Right ventricle myocardium inferior (tissue), 1 donor: Measurements from ENCODE around the gene MAPK8. TPM values are rescaled to one million over a fixed set of nuclear protein-coding genes. Genes with fewer than 3 reads are reported as not detected.

ENCODE experiments used
- ATAC-seq: fragments of 200-7000 bp; cut with Tn5 transposase; one replicate; pipeline ENCODE4 v1.9.1; 2020; ENCODE audit warnings: mild to moderate bottlenecking, moderate library complexity
- DNase-seq: peaks from one replicate; pipeline ENCODE4 v3.0.0; 2021; ENCODE audit errors: missing footprints
- intact Hi-C: fragments of 100-400 bp; cut with DNase I; formaldehyde crosslinking; loops from one replicate; pipeline ENCODE4 v1.11.0; 2022
- total RNA-seq: library from RNA; stranded (reverse); fragmentation: NEBNext Ultra II Directional; extraction: Animal tissue kit (Norgen Biotek cat#: 25700); gene quantifications from one replicate; pipeline ENCODE4 v1.2.1, GENCODE V29; 2021
- donor health status: DM: no; HTN: yes; CAD: no; lungs with severe emphysema.

The MAPK8 gene
- total RNA-seq, 1 donor from 2014 or later: 29.5 TPM

DNA sequence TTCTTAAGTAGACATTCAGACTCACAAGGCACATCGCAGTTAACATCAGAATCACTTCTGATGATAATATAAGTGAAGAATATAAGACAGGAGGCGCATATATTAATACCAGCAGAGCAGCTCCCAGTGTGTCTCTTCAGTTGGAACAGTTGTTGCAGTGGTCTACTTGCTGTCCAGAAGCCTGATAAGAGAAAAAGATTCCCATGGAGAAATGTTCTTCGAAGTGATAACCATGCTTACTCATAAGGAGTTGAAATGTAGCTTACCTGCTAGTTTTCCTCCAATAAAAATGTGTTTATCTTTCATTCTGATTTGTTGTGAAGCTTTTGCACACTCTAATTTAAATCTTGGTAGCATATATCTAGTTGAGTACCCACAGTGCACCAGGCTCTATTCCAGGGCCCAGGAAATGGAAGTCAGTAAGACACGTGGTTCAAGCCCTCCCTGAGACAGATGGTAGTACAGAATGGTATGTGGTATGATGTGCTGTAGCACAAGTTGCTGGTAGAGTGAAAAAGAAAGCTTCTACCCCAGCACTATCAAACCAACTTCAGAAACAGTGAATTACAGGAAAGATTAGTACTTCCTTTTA is 124.0 kb downstream of the MAPK8 start:
- DNase-seq: no peak
- ATAC-seq: no peak
- intact Hi-C loops: no loop called here

DNA sequence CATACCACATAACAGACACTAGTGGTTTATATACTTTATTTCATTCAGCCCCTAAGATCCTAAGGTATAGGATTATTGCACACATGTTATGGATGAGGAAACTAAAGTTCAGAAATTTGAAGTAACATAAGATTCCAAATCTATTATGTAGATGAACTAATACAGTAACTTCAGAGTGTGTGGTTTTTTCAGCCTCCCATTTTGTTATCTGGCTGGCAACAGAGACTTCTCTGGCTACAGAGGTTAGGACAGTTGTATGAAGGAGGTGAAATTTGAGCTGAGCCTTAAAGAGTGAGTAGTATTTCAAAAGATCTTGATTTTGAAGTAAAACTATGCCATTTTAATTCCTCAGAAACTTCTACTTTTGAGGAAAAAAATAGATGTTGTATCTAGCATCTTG is 125.4 kb downstream of the MAPK8 start:
- ATAC-seq: no peak
- DNase-seq: no peak
- intact Hi-C loops: no loop called here

DNA sequence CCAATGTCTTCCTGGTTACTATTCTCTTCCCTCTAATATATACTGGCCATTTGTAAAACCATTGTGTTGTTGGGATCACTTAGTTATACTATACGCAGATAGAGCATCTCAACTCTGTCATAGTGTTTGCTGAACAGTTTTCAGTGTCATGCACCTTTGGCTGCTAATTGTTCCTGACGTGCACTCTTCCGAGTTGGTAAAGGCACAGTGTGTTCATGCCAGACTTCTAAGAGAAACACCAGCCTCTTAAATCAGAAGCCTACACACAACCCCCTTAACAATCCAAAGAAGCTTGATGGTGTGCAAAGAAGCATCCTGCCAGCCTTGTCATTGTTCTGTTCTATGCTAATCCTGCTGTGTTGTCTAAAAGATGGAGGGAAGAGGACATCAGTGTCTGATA is 131.1 kb downstream of the MAPK8 start:
- DNase-seq (no peak), ATAC-seq (no peak)
- intact Hi-C loops: no loop called here

DNA sequence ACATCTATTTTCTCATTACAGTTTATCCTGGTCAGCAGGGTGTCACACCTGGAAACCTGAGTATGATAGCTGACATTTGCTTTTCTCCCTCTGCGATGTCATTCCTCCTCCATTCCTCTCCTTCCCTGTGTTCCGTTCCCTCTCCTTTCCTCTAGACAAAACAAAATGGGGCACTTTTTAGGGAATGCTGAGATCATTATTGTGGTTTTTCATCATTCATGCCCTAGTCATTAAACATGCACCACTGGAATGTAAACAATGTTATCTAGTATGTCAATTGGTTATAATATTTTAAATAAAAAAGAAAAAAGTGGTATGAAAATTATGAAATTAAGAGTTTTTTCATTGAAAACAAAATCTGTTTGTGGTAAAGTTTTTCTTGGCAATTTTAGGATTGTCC is 132.6 kb downstream of the MAPK8 start:
- intact Hi-C loops: no loop called here
- DNase-seq (no peak), ATAC-seq (no peak)

DNA sequence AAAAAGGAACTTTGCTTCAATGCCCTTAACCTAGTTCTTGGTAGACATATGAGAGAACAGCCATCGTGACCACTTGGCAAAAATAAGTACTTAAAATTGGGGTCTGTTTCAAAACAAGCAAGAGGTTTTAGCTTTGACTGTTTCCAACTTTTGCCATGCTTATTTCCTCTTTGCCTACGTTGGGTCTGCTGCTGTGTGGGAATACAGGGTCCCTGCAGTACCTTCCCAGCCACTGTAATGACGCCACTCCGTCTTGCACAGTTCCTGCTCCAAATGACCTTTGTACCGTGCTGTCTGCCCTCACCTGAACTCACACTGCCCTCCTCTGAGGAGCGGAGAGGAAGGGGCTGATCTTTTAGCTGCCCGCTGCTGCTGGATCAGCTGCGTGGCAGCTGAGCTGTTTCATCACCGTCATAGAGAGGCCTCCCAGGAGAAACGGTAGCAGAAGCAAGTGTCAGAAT is 133.1 kb downstream of the MAPK8 start:
- no peak for DNase-seq
- ATAC-seq: peak; percentile 31

DNA sequence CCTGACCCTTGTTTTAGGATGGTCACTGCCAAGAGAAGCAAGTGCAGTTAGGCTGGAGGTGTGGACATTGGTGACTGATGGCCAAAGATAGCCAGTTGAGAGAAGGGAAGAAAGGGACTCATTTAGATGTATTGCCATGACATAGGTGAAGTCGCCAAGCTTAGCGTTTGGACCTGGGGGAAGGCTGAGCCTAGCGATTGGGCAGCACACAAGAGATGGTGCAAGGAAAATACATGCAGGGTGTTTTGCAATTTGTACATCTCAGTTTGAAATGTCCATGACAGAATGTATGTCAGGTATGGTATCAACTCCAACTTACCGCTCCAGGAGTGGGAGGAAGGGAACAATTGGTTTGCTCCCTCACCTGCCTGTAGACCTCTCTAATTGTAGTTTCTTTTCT is 134.3 kb downstream of the MAPK8 start:
- no peak for DNase-seq
- no peak for ATAC-seq
- intact Hi-C loops: no loop called here

More for the DNA sequence above, 133.1 kb downstream of the MAPK8 start:
- intact Hi-C loops: no loop called here

DNA sequence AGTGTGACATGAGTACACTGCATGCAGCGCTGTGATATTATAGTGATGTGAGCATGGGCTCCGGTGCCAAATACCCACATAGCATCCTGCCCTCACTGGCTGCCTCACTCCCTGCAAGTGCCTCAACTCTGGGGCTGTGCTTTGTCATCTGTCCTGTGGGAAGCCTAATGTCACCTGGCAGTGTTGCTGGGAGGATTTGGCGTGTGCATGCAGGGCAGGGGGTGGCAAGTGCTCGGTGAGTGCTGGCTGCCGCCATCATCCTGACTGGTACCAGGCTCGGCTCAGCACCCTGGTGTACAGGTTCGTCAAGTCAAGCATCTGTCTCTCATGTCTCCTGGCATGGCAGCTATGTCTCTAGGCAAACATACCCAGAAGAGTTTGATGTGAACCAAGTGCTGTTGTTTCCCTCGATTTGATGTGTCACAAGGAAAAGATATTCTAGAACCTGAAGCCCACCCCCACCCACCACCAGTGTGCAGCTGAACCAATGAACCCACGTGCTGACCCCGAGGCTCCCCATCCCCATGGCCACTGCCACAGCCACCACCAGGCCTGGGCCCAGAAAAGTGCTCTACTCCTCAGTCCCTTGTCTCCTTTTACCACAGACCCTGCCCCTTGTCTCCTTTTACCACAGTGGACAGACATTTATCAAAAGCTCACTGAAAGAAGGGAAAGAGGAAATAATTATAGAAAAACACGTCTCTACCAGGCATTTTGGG is 135.8 kb downstream of the MAPK8 start:
- intact Hi-C loops: no loop called here
- DNase-seq (no peak), ATAC-seq (no peak)

DNA sequence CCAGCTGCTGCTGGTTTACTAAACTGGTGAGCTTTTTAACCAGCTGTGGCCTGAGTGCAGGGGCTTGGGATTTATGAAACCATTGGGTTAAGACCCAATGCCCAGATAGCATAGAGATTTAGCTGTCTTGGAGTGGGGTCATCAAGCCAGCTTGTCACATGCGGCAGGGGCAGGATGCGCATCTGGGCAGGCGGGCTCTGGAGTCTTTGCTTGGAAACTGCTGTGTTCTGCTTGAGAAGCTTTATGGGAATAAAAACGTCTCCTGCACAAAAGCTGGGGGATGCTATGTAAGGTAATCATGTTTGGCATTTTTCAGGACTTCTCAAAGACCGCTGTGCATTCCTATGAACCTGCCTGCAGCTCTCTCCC is 136.3 kb downstream of the MAPK8 start:
- ATAC-seq (no peak), DNase-seq (peak; percentile 31)
- intact Hi-C loops: no loop called here

DNA sequence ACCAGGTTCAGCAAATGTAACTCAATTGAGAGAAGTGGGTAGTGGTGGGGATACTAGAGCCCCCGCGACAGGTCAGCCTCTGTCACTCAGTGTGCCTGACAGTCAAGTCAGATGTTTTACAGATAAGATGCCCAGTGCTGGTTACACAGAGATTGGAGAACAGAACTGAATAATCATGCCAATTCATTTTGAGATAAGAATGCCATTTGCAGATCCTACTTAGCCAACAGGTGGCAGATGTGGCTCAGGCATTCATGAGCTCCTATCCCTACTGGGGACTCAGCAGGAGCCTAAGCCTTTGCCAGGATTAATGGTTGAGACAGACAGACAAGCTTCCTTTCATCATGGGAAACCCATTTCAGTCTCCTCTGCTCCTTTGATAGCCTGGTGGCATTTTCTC is 137.8 kb downstream of the MAPK8 start:
- intact Hi-C loops: no loop called here
- DNase-seq (no peak), ATAC-seq (no peak)

DNA sequence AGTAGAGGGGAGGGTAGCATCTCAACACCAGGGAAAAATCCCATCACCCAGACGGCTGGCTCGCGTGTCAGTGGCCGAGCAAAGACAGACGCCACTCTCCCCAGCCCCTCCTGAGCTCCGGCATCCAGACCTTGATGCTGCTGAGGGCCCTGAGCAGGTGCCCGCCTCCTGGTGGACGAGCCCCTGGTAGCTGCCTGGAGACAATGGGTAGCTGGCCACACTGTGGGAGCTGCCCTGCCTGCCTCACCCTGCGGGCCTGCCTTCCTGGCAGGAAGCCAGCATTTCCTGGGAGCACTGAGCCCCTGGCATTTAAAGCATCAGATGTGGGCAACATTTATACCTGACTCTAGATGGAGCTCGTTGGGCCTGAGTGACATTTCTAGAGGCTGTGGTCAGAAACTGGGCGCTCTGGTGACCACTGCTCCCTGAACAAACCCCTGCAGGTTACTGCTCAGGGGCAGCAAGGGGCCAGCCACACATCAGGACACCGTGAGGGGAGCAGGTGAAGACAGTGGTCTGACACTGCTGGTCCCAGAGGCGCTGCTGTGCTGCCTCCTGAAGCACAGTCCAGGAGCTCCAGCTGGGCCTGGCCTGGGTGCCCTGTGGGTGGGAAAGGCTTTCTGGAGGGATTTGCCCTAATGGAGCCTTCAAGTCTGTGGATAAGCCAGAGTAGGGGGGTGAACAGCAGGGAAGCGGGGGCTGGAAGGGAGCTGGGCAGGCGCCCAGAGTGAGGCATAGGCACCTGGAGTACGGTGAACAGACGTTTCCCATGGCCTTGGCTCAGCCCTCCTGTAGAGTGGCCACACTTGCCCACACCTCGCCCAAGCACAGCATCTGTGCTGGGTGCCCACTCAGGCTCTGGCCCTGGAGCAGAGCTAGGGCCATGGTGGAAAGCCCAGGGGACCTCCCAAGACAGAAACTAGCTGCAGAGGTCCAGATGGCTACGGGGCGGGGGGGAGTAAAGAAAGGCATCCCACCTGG is 138.7 kb downstream of the MAPK8 start:
- intact Hi-C loops: no loop called here
- ATAC-seq (no peak), DNase-seq (peak; percentile 53)

DNA sequence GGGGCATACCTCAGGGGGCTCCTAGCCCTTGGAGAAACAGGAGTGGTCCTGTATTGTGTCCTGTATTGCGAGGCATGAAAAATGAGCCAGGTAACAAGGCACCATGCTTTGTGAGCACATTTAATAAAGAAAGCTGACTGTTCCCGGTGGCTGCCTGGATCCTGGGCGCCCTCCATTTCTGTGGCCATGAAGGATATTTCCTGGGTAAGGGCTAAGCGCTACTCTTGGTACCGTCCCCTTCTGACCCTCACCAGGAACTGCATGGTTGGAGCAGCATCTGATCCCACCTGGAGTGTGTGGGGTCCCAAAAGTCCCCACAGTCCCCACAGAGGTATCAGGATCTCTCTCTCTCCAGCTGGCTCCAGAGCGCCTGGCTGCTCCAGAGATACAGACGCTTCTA is 139.5 kb downstream of the MAPK8 start:
- no peak for DNase-seq
- ATAC-seq: no peak
- intact Hi-C loops: no loop called here

DNA sequence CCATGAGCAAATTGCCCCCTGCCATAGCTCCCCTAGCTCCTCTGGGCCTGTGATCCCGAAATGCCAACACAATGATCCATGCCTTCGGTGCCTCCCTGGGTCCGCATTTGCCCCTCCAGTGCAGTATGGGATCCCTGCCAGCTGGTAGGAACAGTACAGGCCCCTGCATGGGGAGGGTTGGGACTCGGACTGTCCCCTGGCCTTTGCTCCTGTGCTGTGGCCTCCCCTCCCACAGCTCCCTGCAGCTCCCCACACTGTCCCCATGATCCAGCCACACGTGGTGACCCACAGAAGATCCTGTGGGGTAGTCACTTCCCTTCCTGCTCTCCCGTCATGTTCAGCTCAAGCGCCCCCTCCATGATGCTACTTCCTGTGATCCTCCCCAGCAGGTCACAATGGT is 140.3 kb downstream of the MAPK8 start:
- intact Hi-C loops: no loop called here
- ATAC-seq (no peak), DNase-seq (peak; percentile 17)

DNA sequence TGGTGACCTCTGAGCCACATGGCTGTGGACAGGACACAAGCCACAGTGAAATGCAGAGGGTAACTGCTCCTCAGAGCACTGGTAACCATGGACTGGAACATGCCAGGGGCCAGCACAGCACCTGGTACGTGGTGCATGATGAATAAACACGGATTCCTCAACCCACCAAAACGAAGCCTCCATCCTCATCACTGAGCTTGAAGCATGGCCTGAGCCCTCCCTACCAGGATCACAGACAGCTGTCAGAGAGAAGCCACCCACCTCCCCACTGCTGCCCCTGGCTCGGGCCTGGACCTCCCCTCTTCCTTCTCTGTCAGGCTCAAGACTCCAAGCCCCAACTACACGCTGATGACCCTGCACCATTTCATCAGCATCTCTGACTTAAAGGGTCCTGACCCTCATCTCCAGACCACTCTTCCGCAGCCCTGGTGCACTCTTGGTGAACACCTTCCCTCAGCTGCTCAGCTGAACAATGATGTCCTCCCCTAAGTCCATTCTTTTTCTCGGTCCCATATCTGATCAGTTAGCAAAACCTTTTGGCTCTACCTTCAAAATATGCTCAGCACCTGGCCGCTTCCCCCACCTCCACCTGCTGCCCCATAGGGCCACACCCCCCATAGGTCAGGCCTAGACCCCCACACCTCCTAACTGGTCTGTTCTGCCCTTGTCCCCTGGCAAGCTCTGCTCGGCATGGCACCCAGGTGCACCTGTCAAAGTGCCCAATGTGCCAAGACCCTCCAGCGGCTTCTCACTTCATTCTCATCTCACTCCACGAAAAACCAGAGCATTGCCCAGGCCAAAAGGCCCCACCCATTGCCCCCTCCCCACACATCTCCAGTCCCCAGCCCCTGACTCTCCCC is 141.1 kb downstream of the MAPK8 start:
- intact Hi-C loops: no loop called here
- ATAC-seq (no peak), DNase-seq (peak; percentile 60)

DNA sequence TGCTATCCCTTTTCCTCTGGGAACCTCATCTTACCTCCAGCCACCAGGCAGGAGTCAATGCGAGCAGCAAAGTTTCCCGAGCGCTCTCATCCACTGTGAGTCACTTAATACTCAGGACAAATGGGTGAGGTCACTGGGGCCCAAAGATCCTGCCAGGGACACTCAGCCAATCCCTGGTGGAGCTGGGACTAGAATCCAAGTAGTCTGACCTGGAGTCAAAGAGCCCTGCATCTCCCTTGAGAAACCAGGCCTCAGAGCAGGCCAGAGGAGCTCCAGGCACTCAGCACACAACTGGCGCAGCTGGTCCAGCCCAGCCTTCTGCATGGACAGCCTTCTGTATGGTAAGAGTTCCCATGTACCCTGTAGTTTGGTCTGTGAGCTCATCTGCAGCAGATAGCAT is 142.3 kb downstream of the MAPK8 start:
- intact Hi-C loops: no loop called here
- DNase-seq: no peak
- no peak for ATAC-seq

DNA sequence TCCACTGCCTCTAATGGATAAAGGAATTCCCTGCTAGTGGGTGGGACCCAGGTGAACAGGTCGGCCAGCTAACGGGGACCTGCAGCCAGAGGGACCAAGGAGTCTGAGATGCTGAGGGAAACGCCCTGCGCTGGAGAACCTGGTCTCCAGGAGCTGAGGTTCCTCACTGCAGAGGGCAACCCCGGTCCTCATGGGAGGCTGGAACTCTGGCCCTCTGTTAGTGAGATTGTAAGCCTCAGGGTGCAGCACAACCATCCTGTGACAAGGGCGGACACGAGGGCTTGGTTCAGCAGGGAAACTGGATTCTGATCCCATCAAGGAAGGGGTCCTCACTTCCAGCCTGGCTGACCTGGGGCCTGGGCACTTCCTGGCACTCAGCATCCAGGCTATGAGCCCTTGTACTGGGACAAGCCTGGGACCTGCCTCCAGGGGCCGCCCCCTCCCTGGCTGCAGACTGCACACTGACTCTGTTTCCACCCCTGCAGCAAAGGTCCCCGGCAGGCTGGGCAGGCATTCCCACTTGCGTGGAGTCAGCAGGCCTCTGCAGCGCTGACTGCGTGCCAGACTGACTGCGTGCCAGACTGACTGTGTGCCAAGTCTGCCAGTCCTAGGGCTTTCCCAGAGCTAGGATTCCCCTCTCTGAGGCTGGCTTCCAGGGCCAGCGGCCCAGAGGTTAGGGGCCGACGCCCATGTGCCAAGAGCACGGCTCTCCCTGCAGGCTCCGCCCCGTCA is 143.2 kb downstream of the MAPK8 start:
- DNase-seq (no peak), ATAC-seq (peak; percentile 51)
- intact Hi-C loops: no loop called here

DNA sequence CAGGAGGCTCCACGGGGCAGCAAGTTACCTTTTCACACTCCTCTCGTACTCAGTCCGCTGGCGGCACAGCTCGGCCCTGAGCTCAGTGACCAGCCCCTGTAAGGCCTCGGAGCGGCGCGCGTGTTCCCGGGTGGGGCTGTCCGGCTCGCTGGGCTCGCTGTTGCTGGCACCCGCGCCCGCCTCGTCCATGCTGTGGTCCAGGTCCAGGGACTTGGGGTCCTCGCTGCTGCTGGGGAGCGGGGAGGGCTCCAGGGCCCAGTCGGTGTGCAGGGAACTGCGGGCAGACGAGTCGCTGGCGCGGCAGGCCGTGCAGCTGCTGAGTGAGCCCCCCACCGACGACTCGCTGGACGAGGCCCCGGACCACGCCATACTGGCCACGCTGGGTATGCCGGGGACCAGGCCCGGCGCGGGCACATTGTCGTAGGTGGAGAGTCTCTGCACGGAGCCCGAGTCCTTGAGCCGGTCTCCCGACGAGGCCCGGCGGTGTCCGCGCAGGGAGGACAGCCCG is 143.8 kb downstream of the MAPK8 start:
- DNase-seq (no peak), ATAC-seq (no peak)
- intact Hi-C loops: no loop called here

DNA sequence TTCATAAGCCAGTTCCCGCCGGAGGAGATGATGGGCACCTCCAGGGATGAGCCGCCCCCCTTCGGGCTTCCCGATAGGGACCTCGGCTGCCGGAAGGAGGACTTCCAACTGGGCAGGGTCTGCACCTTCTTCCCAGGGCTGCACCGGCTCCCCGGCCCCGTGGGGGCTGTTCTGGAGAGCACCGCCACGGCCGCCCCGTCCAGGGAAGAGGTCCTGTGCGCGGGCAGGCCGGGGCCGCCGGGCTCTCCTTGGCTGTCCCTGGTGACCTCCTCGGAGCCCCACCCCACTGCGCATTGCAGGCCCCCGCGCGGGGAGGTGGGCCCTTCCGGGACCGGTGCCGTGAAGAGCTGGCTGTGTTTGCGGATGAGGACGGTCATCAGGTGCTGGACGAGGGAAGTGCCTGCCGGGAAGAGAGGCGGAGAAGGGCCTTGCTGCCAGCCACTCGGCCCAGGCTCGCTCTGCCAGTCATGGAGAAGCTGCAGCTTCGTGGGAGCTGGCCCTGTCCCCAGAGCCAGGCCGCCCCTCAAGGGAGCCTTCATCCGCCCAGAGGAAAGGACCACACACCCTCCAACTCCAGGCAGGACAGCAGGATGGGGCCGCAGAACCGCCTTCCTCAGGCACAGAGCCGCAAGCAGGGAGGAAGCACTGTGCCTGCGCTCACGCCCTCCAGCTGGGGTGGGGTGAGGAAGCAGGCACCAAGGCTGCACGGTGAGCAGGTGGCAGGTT is 144.4 kb downstream of the MAPK8 start:
- intact Hi-C loops: no loop called here
- no peak for ATAC-seq
- DNase-seq: no peak
